ENCODE results near the gene MRPL18.

MRPL18 gene

DNA sequence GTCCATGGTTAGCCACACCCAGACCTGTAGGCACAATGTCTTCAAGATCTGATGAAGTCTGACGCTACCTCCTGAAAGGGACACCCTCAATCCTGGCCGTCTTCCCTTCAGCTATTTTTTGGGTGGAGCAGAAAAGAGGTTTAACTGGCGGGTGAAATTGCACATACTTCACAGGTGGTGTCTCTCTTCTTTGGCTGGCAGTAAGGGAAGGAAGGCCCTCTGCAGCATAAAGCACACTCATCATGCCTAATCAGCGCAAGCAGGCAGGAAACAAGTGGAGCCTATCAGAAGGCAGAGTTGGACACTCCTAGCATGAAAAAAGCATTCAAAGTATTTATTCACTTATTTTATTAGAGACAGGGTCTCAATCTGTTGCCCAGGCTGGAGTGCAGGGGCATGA lies 42.7 kb downstream of the MRPL18 start:
- in situ Hi-C loops (cut with MboI; ENCODE audit: low sequenced_read_pairs, unreplicated experiment), result no loop called here
- no peak for DNase-seq (ENCODE audit: low spot score)
- TF ChIP-seq, protein P1, sequence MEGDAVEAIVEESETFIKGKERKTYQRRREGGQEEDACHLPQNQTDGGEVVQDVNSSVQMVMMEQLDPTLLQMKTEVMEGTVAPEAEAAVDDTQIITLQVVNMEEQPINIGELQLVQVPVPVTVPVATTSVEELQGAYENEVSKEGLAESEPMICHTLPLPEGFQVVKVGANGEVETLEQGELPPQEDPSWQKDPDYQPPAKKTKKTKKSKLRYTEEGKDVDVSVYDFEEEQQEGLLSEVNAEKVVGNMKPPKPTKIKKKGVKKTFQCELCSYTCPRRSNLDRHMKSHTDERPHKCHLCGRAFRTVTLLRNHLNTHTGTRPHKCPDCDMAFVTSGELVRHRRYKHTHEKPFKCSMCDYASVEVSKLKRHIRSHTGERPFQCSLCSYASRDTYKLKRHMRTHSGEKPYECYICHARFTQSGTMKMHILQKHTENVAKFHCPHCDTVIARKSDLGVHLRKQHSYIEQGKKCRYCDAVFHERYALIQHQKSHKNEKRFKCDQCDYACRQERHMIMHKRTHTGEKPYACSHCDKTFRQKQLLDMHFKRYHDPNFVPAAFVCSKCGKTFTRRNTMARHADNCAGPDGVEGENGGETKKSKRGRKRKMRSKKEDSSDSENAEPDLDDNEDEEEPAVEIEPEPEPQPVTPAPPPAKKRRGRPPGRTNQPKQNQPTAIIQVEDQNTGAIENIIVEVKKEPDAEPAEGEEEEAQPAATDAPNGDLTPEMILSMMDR (IDR thresholded peaks at IDR 0.05; ENCODE audit: borderline replicate concordance, control extremely low read depth, extremely low read depth, insufficient read depth, missing control alignments), result no peak

DNA sequence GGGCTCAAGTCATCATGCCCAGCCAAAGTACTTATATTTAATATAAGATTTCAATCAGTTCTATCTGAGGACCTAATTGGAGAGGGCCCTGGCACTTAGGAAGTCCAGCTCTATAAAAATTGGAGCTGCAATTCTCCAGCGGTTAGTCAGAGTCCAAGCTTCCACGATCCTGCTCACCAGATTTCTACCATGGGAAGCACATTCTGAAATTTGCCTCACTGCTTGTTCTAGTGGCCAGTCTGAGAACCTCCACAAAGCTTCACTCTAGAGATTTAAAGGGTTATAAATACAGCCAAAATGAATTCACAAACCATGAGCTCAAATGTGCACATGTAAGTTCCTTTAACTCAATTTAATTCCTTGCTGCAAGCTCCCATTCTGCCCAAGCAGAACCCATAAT lies 43.3 kb downstream of the MRPL18 start:
- TF ChIP-seq, protein P1 (IDR thresholded peaks at IDR 0.05; ENCODE audit: borderline replicate concordance, control extremely low read depth, extremely low read depth, insufficient read depth, missing control alignments), result no peak
- no peak for DNase-seq (ENCODE audit: low spot score)
- in situ Hi-C loops (cut with MboI; ENCODE audit: low sequenced_read_pairs, unreplicated experiment), result no loop called here

DNA sequence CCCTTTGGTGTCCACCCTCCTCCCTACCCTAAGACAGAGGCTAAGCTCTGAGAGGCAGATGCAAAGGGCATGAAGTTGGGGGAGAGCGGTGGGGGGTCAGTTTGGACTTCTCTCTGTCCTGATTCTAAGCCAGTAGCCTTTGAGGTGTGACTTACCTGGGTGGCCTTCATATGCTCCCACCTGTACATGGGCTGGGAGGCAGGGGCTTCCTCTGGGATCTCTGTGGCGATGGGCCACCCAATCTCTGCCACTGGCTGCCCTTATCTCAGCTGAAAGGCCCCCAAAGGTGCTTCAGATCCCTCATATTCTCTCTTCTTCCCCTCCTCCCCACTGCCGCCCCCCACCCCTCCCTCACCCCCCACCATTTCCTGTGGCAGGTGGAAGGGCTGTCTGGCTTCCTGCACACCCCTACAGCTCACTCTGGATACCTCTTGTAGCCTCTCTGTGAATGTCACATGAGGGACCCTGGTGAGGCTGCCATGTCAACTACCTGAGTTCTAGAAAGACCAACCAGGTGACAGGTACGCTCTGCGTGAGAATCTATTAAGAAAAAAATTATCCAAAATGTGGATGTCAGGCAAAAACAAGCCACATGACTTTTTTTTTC lies 43.8 kb downstream of the MRPL18 start:
- TF ChIP-seq, protein P1 (IDR thresholded peaks at IDR 0.05; ENCODE audit: borderline replicate concordance, control extremely low read depth, extremely low read depth, insufficient read depth, missing control alignments), result no peak
- peak; percentile 6 for DNase-seq (ENCODE audit: low spot score)
- in situ Hi-C loops (cut with MboI; ENCODE audit: low sequenced_read_pairs, unreplicated experiment), result no loop called here

DNA sequence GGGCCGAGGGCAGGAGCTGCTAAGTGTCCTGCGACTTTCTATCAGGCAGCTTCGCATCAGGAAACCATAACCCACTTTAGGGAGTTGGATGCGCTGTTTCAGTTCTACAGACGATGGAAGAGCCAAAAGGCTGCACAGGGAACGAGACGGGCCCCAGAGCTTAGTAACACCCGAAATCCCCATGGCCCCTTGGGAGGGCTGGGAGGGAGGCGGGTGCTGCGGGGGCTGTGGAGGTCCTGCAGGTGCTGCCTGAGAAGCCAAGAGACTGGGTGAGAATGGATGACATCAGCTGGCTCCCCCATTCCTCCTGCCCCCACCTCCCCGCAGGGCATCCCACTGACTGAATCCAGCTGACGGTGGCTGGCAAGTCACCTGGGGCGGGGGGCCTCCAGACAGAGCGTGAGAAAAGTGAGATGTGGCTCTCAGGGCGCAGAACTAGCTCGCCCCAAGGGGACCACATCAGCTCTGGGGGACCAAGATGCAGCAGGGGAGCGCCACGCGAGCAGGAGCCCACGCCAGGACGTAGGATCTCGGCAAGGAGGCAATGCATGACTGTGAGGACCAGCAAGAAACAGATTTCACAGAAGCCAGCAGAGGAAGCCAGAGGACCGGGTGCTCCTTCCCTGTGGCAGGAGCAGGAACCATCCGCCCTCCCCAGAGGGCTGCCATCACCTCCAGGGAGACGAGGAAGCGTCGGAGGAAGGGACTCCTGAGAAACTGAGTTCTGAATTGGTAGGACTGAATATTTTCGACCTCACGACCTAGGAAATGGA lies 46.6 kb downstream of the MRPL18 start:
- TF ChIP-seq, protein P1 (IDR thresholded peaks at IDR 0.05; ENCODE audit: borderline replicate concordance, control extremely low read depth, extremely low read depth, insufficient read depth, missing control alignments), result no peak
- no peak for DNase-seq (ENCODE audit: low spot score)
- in situ Hi-C loops (cut with MboI; ENCODE audit: low sequenced_read_pairs, unreplicated experiment), result no loop called here

DNA sequence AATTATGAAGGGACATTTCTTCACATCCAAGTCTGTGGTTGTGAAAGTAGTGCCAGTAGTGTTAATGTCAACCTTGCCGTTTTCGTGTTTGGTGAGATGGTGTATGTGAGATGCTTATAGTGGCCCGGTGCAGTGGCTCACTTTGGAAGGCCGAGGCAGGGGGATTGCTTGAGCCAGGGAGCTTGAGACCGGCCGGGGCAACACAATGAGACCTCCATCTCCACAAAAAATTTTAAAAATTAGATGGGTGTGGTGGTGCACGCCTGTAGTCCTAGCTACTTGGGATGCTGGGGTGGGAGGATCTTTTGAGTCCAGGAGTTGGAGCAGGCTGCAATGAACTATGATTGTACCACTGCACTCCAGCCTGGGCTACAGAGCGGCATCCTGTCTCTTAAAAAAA lies 47.2 kb downstream of the MRPL18 start:
- DNase-seq (ENCODE audit: low spot score), result no peak
- TF ChIP-seq, protein P1 (IDR thresholded peaks at IDR 0.05; ENCODE audit: borderline replicate concordance, control extremely low read depth, extremely low read depth, insufficient read depth, missing control alignments), result no peak
- in situ Hi-C loops (cut with MboI; ENCODE audit: low sequenced_read_pairs, unreplicated experiment), result no loop called here

DNA sequence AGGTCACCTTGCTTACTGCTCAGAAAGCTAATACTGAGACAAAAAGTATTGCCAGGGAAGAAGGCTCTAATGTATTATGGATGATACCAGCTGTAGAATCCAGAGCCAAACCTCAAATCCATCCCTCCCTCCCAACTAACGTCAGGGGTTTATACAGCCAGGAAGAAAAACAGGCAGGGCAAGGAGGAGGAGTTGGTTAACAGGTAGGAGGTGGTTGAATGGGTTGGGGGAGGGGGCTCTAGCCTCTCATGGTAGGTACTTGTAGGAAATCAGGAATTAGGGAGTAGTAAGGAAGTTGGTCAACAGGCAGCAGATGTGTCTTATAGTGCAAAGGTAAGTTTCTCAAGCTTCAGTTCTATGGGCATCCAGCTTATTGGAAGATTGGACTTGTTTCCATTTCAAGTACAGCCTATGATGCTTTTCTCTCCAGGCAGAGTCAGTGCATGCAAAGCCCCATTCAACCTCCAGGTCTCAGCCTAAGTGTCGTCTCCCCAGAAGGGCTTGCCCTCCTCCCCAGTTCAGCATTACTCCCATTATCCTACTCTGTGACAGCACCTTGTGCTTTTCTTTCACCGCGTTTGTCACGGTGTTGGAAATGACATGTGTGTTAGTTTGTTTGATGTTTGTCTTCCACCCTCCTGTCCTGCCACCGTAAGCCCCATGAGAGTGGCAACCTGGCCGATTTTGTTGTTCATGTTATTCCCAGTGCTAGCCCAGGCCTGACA lies 47.9 kb downstream of the MRPL18 start:
- TF ChIP-seq, protein P1 (IDR thresholded peaks at IDR 0.05; ENCODE audit: borderline replicate concordance, control extremely low read depth, extremely low read depth, insufficient read depth, missing control alignments), result no peak
- in situ Hi-C loops (cut with MboI; ENCODE audit: low sequenced_read_pairs, unreplicated experiment), result no loop called here
- no peak for DNase-seq (ENCODE audit: low spot score)
